Adipose tissue (tissue), 3 donors: ENCODE results near the gene PPP1R3C. TPM values are rescaled to one million over a fixed set of nuclear protein-coding genes. Genes with fewer than 3 reads are reported as not detected.

Experiments
- H3K27ac ChIP-seq: one replicate; pipeline ENCODE4 v1.5.1; 2013; ENCODE audit warnings: low read depth, low read length
- WGBS, 3 donors: extraction: QIAGEN DNeasy Blood & Tissue Kit; methylation state at CpG; one replicate each; pipeline ENCODE4 v1.1.7; 2013; 5-methylcytosine and 5-hydroxymethylcytosine counted together
- polyA plus RNA-seq, 3 donors: library from polyadenylated mRNA; stranded (reverse); fragments of 200-250 nt; gene quantifications; one replicate each; pipeline ENCODE4 v1.2.3, GENCODE V29; 2013
- donor health status: healthy with polysubstance abuse.
- donor health status: Bipolar disorder and iron deficiency.
- donor health status: healthy.

The PPP1R3C gene
- polyA plus RNA-seq, 3 donors, result 2.9 to 9.7 (median 9.6) TPM

DNA sequence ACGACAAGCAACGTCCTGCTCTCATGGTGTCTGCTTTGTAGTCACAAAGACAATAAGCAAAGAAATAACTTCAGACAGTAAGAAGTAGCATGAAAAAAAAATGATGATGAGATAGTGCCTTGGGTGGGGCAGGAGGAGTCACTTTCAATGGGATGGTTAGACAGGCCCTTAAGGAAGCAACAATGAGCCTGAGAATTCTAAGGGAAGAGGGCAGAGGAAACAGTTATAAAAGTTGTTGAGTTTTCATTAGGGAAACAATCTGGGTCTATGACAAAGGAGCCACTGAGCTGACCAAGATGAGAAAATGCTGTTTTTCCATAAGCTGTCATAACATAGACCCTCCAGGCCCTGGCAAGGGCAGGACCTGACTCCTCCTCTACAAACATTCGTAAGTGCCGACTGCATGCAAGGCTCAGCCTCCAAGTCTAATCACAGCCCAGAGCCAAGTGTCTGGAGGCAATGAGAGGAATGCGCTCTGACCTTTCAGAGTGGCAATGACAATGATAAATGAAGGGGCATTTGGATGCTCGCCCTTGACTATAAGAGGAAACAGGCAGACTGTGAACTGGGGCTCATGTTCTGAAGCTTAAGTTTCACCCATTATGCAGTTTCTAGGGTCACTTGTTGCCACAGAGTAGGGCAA lies 43.7 kb downstream of the PPP1R3C start:
- 43 to 73% (median 66%) methylated on average over 6 of the region's 6 CpGs for WGBS, 3 donors
- H3K27ac ChIP-seq, result peak overlapping the region; percentile 40

DNA sequence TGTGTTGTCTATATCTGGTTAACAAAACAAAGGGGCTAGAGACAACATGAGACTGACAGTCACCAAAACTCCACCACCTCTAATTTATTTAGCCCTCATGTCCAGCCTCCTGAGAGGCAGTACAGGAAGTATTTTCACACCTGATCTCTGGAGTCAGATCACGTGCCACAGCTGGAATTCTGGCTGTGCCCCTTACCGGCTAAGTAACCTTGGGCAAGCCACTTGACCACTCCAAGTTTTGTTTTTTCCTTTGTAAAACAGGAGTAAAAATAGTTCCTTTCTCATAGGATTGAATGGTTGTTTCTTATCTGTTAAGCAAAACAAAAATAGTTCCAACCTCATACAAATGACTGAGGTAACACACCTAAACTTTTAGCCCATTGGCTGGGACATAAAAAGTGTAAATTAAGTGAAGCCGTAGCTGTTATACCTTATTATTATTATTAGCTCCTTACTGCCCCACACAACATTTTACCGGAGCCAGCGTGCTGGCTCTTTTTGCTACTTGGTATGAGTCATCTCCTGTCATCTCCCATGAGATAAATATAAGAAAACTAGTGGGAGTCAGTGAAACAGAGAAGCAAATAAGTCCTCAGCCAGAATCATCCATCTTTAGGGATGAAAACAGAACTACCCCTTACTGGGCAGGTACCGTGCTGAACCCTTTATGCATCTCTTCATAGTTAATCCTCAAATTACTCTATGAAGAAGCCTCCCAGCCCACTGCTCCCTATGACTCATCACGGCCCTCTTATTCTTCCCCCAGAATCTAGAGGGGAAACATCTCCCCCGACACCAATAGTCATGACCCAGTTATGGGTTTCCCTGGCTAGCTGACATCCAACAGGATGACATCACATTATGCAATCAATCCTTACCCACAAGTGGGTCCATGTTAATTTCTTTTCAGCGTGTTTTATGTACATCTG lies 44.9 kb downstream of the PPP1R3C start:
- H3K27ac ChIP-seq, result no peak overlapping the region
- WGBS, 3 donors, result 44 to 52% (median 45%) methylated on average over 9 of the region's 9 CpGs

DNA sequence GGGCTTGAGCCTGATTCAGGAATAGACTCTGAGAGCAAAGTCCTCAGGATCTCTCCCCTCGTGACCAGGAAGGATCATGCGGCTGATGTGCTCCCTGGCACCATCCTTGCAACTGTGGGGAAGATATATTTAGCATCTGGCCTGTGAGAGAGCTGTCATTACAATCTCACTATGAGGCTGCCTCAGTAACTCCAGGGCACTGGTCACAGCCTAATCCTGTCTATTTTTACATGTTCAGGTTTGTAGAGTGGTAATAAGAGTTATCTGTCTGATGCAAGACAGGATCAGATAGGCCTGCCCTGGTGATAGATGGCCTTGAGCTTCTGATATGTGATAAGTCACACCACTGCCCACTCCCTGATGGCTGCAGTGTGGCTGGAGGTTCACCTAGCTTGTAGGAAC lies 50.7 kb downstream of the PPP1R3C start:
- no peak overlapping the region for H3K27ac ChIP-seq
- 81 to 90% (median 90%) methylated on average over 2 of the region's 2 CpGs for WGBS, 3 donors

DNA sequence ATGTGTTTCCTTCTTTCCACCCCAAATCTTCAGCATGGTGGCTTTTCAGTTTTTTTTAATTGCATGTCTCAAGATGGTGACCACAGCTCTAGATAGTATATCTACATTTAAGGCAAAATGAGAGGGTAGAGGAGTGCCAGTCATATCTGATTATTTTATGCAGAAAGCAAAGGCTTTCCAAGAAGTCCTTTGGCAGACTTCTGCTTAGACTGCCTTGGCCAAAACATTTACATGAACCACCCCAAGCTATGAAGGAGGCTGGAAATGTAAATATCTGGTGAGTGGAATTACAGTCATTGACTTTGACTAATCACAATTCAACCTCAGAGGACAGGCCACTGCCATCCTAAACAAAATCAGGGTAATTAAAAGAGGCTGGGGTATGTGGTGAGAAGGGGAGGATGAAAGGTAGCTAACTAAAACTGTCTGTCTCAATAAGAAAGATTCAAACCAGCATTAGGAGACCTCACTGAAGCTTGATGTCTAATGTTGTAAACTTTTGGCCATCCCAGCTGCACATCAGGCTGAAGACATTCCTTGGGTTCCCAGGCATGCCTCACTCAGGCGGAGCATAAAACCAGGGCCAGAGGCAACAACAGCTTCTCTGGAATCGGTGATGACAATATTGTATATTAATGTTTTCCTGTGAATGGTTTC lies 53.4 kb downstream of the PPP1R3C start:
- WGBS, 3 donors, result 82 to 90% (median 85%) methylated on average over 2 of the region's 2 CpGs
- H3K27ac ChIP-seq, result no peak overlapping the region

Other genes starting within 250 kb of the PPP1R3C start
- 1 to 10 TPM; 2.6 to 5.6 (median 3.5) TPM for gene HECTD2, start 222.7 kb downstream of the PPP1R3C start, polyA plus RNA-seq
- 10 to 100 TPM in 2 of 3 donors, 1 to 10 TPM in 1; 9.4 to 13.5 (median 12.9) TPM for gene TNKS2, start 165.4 kb upstream of the PPP1R3C start, polyA plus RNA-seq